ENCODE measurements around the gene CPNE8. TPM values are rescaled to one million over a fixed set of nuclear protein-coding genes. Genes with fewer than 3 reads are reported as not detected.

CPNE8 gene
- total RNA-seq, 2 donors from 2014 or later = 7.6 to 9.6 TPM

- Histone ChIP-seq H3K4me3 (no peak overlapping the region), H3K27ac (no peak overlapping the region), H3K27me3 (no peaks in the 10 kb centered on the region), H3K36me3 (replicated peaks in 1 of 2; ENCODE audit: insufficient read depth in 1 of 2, low read depth in 2 of 2) (no peaks in the 10 kb centered on the region), H3K9me3 (no peaks in the 10 kb centered on the region), H3K4me1 (no peaks in the 10 kb centered on the region)
- intact Hi-C loops (cut with DNase I) = no loop called here
- DNase-seq (no peak), ATAC-seq (no peak)
- 60 to 77% methylated on average over 2 of the region's 2 CpGs for WGBS, 2 donors
- no peak for TF ChIP-seq POLR2A (IDR thresholded peaks at IDR 0.05)
- TF ChIP-seq, protein P1, sequence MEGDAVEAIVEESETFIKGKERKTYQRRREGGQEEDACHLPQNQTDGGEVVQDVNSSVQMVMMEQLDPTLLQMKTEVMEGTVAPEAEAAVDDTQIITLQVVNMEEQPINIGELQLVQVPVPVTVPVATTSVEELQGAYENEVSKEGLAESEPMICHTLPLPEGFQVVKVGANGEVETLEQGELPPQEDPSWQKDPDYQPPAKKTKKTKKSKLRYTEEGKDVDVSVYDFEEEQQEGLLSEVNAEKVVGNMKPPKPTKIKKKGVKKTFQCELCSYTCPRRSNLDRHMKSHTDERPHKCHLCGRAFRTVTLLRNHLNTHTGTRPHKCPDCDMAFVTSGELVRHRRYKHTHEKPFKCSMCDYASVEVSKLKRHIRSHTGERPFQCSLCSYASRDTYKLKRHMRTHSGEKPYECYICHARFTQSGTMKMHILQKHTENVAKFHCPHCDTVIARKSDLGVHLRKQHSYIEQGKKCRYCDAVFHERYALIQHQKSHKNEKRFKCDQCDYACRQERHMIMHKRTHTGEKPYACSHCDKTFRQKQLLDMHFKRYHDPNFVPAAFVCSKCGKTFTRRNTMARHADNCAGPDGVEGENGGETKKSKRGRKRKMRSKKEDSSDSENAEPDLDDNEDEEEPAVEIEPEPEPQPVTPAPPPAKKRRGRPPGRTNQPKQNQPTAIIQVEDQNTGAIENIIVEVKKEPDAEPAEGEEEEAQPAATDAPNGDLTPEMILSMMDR (IDR thresholded peaks at IDR 0.05) = no peak
These were observed 267.0 kb downstream of the CPNE8 start for GRCh38 chr12:38638401-38638800.

DNA sequence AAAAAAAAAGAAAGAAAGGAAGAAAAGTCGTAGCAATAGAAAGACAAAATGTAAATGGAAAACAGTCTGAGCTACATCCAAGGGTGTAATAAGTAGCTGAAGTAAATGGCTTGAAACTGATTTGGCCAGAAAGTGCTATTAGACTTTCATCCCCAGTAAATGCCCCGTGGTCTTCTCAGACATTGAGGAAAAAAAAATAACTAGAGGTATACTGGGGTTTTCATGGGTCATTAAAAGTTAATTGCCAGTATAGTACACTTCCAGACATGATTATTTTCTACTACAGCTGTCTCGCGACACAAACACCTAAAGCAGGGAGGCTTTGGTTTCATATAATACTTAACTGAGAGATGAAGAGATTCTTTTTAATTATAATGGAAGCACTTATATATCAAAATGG, 271.9 kb downstream of the CPNE8 start:
- Histone ChIP-seq H3K27ac (no peak overlapping the region), H3K4me1 (no peaks in the 10 kb centered on the region), H3K9me3 (no peaks in the 10 kb centered on the region), H3K27me3 (no peaks in the 10 kb centered on the region), H3K36me3 (replicated peaks in 1 of 2; ENCODE audit: insufficient read depth in 1 of 2, low read depth in 2 of 2) (no peaks in the 10 kb centered on the region), H3K4me3 (no peak overlapping the region)
- DNase-seq (no peak), ATAC-seq (no peak)
- intact Hi-C loops (cut with DNase I) = no loop called here
- WGBS, 2 donors = 55 to 59% methylated on average over 4 of the region's 4 CpGs
- no peak for TF ChIP-seq POLR2A (IDR thresholded peaks at IDR 0.05)
- TF ChIP-seq, protein P1 (IDR thresholded peaks at IDR 0.05) = no peak

DNA sequence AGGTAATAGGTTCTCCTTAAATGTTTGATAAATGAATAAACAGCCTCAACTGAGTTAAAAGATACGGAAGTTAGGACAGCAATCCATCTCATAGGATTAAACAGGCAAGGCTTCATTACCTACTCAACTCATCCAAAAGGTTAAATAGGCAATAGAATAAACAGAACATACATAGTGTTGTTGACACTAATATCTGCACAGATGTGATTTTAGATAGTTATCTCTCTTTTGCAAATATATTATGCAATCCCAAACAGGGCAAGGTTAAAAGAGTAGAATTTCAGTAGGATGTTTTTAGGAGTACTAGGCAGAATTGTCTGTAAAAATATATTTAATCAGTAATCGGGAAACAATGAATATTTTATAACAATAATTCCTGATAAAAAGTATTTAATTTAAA, 276.3 kb downstream of the CPNE8 start:
- Histone ChIP-seq H3K27me3 (no peaks in the 10 kb centered on the region), H3K9me3 (no peaks in the 10 kb centered on the region), H3K4me3 (no peak overlapping the region), H3K27ac (no peak overlapping the region), H3K36me3 (replicated peaks in 1 of 2; ENCODE audit: insufficient read depth in 1 of 2, low read depth in 2 of 2) (no peaks in the 10 kb centered on the region), H3K4me1 (no peaks in the 10 kb centered on the region)
- no peak for TF ChIP-seq POLR2A (IDR thresholded peaks at IDR 0.05)
- TF ChIP-seq, protein P1 (IDR thresholded peaks at IDR 0.05) = no peak
- 46 to 53% methylated on average over 2 of the region's 2 CpGs for WGBS, 2 donors
- no peak for ATAC-seq
- intact Hi-C loops (cut with DNase I) = no loop called here
- no peak for DNase-seq

GRCh38 chr12:38628288-38628687, 277.1 kb downstream of the CPNE8 start:
- H3K4me1 ChIP-seq = no peaks in the 10 kb centered on the region
- intact Hi-C loops (cut with DNase I) = no loop called here
- no peak overlapping the region for H3K4me3 ChIP-seq
- H3K9me3 ChIP-seq = no peaks in the 10 kb centered on the region
- H3K36me3 ChIP-seq (replicated peaks in 1 of 2; ENCODE audit: insufficient read depth in 1 of 2, low read depth in 2 of 2) = no peaks in the 10 kb centered on the region
- H3K27me3 ChIP-seq = no peaks in the 10 kb centered on the region
- H3K27ac ChIP-seq = no peak overlapping the region
- no peak for ATAC-seq
- TF ChIP-seq, protein P1 (IDR thresholded peaks at IDR 0.05) = no peak
- TF ChIP-seq POLR2A (IDR thresholded peaks at IDR 0.05) = no peak
- no peak for DNase-seq

- H3K27ac ChIP-seq = no peak overlapping the region
- no peak for ATAC-seq
- H3K36me3 ChIP-seq (replicated peaks in 1 of 2; ENCODE audit: insufficient read depth in 1 of 2, low read depth in 2 of 2) = no peaks in the 10 kb centered on the region
- DNase-seq = no peak
- intact Hi-C loops (cut with DNase I) = no loop called here
- 68 to 80% methylated on average over 5 of the region's 5 CpGs for WGBS, 2 donors
- TF ChIP-seq, protein P1 (IDR thresholded peaks at IDR 0.05) = no peak
- no peak for TF ChIP-seq POLR2A (IDR thresholded peaks at IDR 0.05)
- no peak overlapping the region for H3K4me3 ChIP-seq
- H3K9me3 ChIP-seq = no peaks in the 10 kb centered on the region
- H3K27me3 ChIP-seq = no peaks in the 10 kb centered on the region
- no peaks in the 10 kb centered on the region for H3K4me1 ChIP-seq
These were observed 280.1 kb downstream of the CPNE8 start for GRCh38 chr12:38625306-38625705.

All from body of pancreas (tissue), 4 donors.